Measurements from ENCODE around the gene CDKAL1. TPM values are rescaled to one million over a fixed set of nuclear protein-coding genes. Genes with fewer than 3 reads are reported as not detected.

CDKAL1 gene
- total and polyA plus RNA-seq, 2 of the 13 experiments (the other 11 are each of a cell fraction or from before 2014, with no cell fraction given), result 9.5 to 27.7 TPM

DNA sequence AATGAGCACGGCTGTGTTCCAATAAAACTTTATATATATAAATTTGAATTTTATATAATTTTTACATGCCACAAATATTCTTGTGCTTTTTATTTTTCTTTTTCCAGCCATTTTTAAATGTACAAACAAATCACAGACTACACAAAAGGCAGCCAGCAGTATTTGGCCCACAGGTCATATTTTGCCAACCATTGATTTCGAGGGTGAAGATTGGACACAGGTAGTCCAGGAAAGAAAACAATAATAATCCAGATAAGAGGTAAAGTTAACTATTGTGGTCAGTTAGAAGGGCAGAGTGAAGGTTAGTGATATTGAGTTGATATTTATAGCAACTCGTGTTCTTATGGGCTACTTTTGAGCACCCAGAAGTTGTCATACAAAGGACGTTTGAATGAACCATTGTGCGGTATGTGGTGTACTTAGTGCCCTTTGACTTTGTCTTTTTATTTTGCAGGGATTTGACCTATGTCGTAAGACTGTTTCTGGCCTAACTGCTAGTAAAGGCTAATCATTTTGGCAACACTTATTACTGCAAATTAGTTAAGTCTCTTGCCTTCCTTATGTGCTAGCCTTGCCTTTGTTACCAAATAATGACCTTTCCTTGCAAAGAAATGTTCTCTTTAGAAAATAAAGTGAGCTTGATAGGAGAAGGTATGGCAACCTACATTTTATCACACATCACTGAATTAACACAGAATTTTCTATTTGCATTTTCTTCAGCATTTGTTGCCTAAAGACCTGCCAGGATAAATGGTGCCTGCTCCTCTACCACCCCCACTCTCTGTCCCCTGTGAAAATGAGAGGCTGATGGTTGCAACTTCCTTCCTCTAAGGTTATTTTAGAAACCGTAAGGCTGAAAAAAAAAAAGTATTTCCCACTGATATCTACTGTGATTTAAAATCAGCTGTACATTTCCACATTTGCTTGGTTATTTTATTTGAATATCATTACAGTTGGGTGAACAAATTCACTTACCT, 565.4 kb downstream of the CDKAL1 start (continued):
- TF ChIP-seq ARID5B (CRISPR knock-in tag; IDR thresholded peaks at IDR 0.05) (peak; percentile 21; the same call in 1 of the 2 replicates), RFX5 (IDR thresholded peaks at IDR 0.05; ENCODE audit: low read depth, low read length) (no peak), NR2F2 (IDR thresholded peaks at IDR 0.05; ENCODE audit: borderline replicate concordance, low read depth) (0 out of 2 replicates have a peak, but pooled peaks have one; percentile 53), NR2C2 (CRISPR knock-in tag; IDR thresholded peaks at IDR 0.05; ENCODE audit: borderline replicate concordance) (peak; percentile 17; the same call in 1 of the 2 replicates), THAP7 (CRISPR knock-in tag; IDR thresholded peaks at IDR 0.05) (no peak), CC2D1A (CRISPR knock-in tag; IDR thresholded peaks at IDR 0.05) (no peak), PBX2 (CRISPR knock-in tag; IDR thresholded peaks at IDR 0.05) (no peak), ZNF431 (CRISPR knock-in tag; IDR thresholded peaks at IDR 0.05; ENCODE audit: borderline replicate concordance, low read depth) (no peak), CEBPG (CRISPR knock-in tag; IDR thresholded peaks at IDR 0.05) (peak; percentile 49), DNMT3B (CRISPR knock-in tag; conservative IDR thresholded peaks at IDR 0.05) (no peak), TBX2 (CRISPR knock-in tag; IDR thresholded peaks at IDR 0.05; ENCODE audit: borderline replicate concordance) (peak; percentile 32; the same call in 1 of the 2 replicates), LCORL (IDR thresholded peaks at IDR 0.05) (no peak), LCORL (CRISPR knock-in tag; IDR thresholded peaks at IDR 0.05) (0 out of 2 replicates have a peak, but pooled peaks have one; percentile 33), RFXANK (CRISPR knock-in tag; IDR thresholded peaks at IDR 0.05) (no peak), FOXP4 (CRISPR knock-in tag; IDR thresholded peaks at IDR 0.05) (peak; percentile 25; the same call in 1 of the 2 replicates), FOXP1 (IDR thresholded peaks at IDR 0.05) (no peak), FOXP1 (CRISPR knock-in tag; IDR thresholded peaks at IDR 0.05) (peak; percentile 17; the same call in 1 of the 2 replicates), HOXA3 (CRISPR knock-in tag; IDR thresholded peaks at IDR 0.05) (no peak), E2F5 (CRISPR knock-in tag; conservative IDR thresholded peaks at IDR 0.05) (no peak), BRCA1 (CRISPR knock-in tag; IDR thresholded peaks at IDR 0.05) (no peak), POGZ (CRISPR knock-in tag; IDR thresholded peaks at IDR 0.05) (peak; percentile 47; the same call in 1 of the 2 replicates), ZNF672 (CRISPR knock-in tag; IDR thresholded peaks at IDR 0.05) (no peak)
